Measurements from ENCODE around the gene SUN3. TPM values are rescaled to one million over a fixed set of nuclear protein-coding genes. Genes with fewer than 3 reads are reported as not detected.

SUN3 gene
- polyA plus RNA-seq, 2 of the 4 experiments (the other 2 are of a cell fraction): not detected

GRCh38 chr7:47939425-47940036, 89.4 kb downstream of the SUN3 start:
- Histone ChIP-seq H3K9me3 (no peaks in the 10 kb centered on the region), H3K4me1 (peaks cover 13% of the 10 kb centered on the region), H3K27ac (no peak overlapping the region), H3K4me2 (no peak overlapping the region), H3K4me3 (no peak overlapping the region)
- no peak for TF ChIP-seq BHLHE40 (IDR thresholded peaks at IDR 0.05; ENCODE audit: low read depth, low read length)
- no peak for TF ChIP-seq USF2 (IDR thresholded peaks at IDR 0.05)
- no peak for TF ChIP-seq ESRRA (IDR thresholded peaks at IDR 0.05; ENCODE audit: borderline replicate concordance, low read length)
- no peak for TF ChIP-seq EP300 (IDR thresholded peaks at IDR 0.05)
- TF ChIP-seq ATOH8 (CRISPR knock-in tag; IDR thresholded peaks at IDR 0.05; ENCODE audit: low read depth): no peak
- no peak for TF ChIP-seq TP53 (CRISPR knock-in tag; IDR thresholded peaks at IDR 0.05)
- TF ChIP-seq E2F6 (IDR thresholded peaks at IDR 0.05; ENCODE audit: borderline replicate concordance, low read depth): no peak
- TF ChIP-seq TFCP2L1 (CRISPR knock-in tag; IDR thresholded peaks at IDR 0.05): no peak
- POLR2A ChIA-PET: no interaction called here
- FAIRE-seq (no peak), ATAC-seq (no peak), DNase-seq (ENCODE audit: low read depth in 1 of 2, low spot score in 1 of 2) (no peak)
- CTCF ChIA-PET: interaction anchor here (0.9 to 5.4 kb wide), 9 partner anchors 11 to 673 kb away, joined by 3 to 36 read pairs (median 6); no protein-coding TSS in a partner anchor
- WGBS (ENCODE audit: missing lambda C conversion rate): 92% methylated on average over 5 of the region's 7 CpGs

GRCh38 chr7:47938574-47939165, 90.2 kb downstream of the SUN3 start:
- TF ChIP-seq SMC3 (IDR thresholded peaks at IDR 0.05): peak; percentile 58
- peak; percentile 31; the same call in 2 of the 3 replicates for TF ChIP-seq CTCF (IDR thresholded peaks at IDR 0.05)
- TF ChIP-seq POLR2A (IDR thresholded peaks at IDR 0.05; ENCODE audit: low read length): no peak
- TF ChIP-seq RAD21 (conservative IDR thresholded peaks at IDR 0.05 in 1 of 2, IDR thresholded peaks at IDR 0.05 in 1 of 2): peak; percentile 57 to 79
- TF ChIP-seq TFCP2L1 (CRISPR knock-in tag; IDR thresholded peaks at IDR 0.05): no peak
- no peak for TF ChIP-seq ELK1 (IDR thresholded peaks at IDR 0.05; ENCODE audit: low read depth, low read length)
- no peak for TF ChIP-seq RNF2 (IDR thresholded peaks at IDR 0.05; ENCODE audit: borderline replicate concordance, low read depth)
- TF ChIP-seq ZC3H11A (IDR thresholded peaks at IDR 0.05): no peak
- no peak for TF ChIP-seq HOXB13 (CRISPR knock-in tag; IDR thresholded peaks at IDR 0.05; ENCODE audit: low read depth)
- TF ChIP-seq TP53 (CRISPR knock-in tag; IDR thresholded peaks at IDR 0.05): no peak
- no peaks in the 10 kb centered on the region for H3K9me3 ChIP-seq
- POLR2A ChIA-PET: no interaction called here
- CTCF ChIA-PET: interaction anchor here (0.8 to 5.4 kb wide), 13 partner anchors 10 to 672 kb away, joined by 3 to 36 read pairs (median 5); no protein-coding TSS in a partner anchor
- ATAC-seq: peak; percentile 48 to 82; a peak in 3 of 6 replicates
- 0 out of 6 replicates have a peak overlapping the region, but pooled peaks of 1 of the 2 experiments have one; percentile 1 for H3K27ac ChIP-seq
- no peak for FAIRE-seq
- 75% methylated on average over 6 of the region's 6 CpGs for WGBS (ENCODE audit: missing lambda C conversion rate)
- DNase-seq (ENCODE audit: low read depth in 1 of 2, low spot score in 1 of 2): peak in 1 of 2 experiments; percentile 56
- no peak overlapping the region for H3K4me3 ChIP-seq
- peaks cover 13% of the 10 kb centered on the region for H3K4me1 ChIP-seq
- no peak overlapping the region for H3K4me2 ChIP-seq

Measured in A549 (cell line).